AG08395 (cell line): ENCODE measurements around the gene FOSL1.

Experiments
- DNase-seq: peaks from one replicate; pipeline ENCODE4 v3.0.0; 2012; ENCODE audit warnings: mixed read lengths, low spot score

FOSL1 gene

DNA sequence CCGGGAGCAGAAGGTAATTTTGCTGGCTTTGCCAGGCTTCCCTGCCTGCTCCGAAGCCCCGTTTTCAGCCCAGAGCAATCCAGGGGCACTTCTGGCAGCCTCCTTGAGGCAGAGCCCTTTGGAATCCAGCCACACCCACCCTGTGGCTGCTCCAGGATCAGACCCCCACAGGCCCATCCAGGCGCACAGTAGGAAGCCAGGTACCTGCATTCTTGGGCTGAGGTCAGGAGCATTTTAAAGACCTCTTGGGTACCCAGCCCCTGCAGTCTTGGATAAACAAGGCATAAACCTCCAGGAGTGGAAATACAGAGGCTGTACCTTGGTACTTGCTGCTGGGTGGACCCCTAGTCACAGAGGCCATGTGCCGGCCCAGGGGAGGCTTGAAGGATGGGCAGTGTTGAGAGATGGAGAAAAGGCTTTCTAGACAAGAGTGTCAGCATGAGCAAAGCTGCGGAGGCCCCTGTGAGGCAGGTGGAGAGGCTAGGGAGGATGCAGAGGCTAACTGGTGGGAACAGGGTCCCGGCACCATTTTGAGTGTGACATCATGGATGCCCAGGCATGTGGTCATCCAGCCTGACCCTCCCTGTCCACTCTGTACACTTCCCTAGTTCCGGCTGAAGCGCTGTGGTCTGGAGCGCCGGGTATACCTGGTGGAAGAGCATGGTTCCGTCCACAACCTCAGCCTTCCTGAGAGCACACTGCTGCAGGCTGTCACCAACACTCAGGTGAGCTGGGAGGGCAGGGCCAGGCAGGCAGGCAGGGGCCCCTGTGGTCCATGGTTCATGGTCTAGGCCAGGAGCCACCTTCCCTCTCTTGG lies 36.1 kb downstream of the FOSL1 start:
- DNase-seq, result no peak

DNA sequence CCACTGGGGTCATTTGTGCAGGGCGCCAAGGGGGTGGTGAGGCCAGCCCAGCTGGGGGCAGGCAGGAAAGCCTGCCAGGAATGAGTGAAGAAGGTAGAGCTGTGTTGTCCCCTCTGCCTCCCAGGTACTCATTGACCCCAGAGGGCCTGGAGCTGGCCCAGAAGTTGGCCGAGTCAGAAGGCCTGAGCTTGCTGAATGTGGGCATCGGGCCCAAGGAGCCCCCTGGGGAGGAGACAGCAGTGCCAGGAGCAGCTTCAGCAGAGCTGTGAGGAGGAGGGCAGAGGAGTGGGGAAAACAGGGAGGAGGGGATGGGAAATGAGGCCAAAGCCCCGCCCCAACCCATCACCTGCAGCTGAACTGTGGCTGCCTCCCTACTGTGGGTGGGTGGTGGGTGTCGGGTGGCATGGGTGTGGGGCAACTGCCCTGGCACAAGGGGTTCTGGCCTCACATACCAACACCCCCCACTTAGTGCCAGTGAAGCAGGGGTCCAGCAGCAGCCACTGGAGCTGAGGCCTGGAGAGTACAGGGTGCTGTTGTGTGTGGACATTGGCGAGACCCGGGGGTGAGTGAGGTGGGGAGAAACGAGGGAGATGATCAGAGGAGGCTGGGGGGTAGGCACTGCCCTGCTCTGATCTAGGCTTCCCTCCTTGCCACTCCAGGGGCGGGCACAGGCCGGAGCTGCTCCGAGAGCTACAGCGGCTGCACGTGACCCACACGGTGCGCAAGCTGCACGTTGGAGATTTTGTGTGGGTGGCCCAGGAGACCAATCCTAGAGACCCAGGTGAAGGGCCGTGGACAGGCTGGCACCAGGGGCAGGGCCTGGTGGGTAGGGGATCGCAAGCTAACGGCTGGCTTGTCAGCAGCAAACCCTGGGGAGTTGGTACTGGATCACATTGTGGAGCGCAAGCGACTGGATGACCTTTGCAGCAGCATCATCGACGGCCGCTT lies 37.0 kb downstream of the FOSL1 start:
- DNase-seq, result no peak

DNA sequence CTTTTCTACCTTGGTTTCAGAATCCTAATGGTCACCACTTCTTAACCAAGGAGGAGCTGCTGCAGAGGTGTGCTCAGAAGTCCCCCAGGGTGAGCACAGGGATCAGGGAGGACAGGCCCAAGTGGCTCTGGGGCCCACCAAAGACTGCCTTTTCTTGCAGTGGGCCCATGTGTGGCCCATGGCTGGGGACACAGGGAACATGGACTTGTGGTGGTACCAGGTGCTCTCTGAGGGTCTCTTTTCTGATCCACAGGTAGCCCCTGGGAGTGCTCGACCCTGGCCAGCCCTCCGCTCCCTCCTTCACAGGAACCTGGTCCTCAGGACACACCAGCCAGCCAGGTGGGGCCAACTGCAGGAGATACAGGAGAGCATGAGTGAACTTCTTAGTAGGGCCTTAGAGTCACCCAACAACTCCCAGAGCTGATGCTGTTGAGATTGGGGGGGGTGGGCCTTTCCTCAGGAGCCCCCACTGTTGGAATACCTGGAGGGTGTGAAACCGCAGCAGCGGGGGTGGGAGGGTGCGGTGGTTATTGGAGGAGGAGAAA lies 37.9 kb downstream of the FOSL1 start:
- no peak for DNase-seq

DNA sequence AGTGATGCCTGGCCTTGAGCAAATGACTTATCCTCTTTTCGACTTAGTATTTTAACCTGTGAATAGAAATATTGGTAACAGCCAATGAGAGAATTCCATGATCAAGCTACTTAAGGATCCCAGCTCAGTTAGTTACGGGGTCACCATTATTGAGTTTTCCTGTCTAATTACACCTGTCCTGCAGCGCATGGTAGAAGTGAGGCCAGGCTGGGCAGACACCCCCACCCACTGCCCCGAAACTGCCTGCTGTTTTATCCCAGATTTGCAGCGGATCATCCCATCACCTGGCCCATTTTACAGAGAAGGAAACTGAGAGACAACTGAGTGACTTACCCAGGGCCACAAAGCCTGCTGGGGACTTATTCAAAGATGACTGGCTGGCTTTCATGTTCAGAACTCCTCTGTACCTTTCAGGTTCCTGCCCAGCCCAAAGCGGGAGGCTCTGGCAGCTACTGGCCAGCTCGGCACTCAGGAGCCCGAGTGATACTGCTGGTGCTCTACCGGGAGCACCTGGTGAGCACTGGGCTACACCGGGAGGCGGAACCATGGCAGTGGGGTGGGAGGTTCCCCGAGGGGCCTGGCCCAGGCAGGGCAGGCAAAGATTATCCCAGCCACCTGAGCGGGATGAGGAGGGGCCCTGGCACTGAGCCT lies 38.5 kb downstream of the FOSL1 start:
- DNase-seq, result no peak

DNA sequence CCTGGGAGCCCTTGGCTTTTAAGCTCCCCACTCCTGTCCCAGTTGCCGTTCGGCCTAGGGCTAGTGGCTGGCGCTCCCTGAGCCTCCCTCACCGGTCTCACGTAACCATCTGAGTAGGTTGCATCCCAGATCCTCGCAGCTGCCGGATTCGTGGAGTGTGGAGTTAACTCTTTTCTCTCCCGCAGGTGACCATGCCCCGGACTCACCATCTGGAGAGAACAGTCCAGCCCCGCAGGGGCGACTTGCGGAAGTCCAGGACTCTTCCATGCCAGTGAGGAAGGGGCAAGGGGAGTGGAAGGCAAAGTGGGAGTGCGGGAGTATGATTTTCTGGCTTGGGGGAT lies 39.1 kb downstream of the FOSL1 start:
- DNase-seq, result no peak

DNA sequence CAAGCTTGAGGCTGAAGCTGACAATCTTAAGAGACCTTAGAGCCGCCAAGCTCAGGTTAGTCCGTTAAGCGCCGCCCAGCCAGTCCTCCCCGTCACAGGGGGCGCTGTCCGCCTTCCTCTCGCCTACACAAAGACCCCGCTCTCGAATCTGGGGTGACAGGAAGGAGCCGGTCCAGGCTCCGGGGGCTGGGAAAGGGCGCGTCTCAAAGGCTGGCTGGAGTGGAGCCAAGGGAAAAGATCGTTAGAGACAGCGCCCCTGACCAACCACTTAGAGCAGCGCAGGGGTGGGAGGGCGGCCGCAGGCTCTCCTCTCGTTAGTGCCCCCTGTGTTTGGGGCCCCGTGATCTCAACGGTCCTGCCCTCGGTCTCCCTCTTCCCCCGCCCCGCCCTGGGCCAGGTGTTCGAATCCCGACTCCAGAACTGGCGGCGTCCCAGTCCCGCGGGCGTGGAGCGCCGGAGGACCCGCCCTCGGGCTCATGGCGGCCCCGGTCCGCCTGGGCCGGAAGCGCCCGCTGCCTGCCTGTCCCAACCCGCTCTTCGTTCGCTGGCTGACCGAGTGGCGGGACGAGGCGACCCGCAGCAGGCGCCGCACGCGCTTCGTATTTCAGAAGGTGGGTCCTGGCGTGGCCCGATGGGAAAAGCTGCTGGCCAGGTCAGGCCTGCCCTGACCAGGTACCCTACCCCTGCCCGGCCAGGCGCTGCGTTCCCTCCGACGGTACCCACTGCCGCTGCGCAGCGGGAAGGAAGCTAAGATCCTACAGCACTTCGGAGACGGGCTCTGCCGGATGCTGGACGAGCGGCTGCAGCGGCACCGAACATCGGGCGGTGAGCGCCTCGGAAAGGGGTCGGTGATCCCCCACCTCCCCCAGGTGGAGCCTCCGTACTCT lies 39.7 kb downstream of the FOSL1 start, which contains the start of gene MUS81:
TSS of gene MUS81 (plus strand) at position 156 of the 887 bp plus-strand sequence. CDS start at position 477, 321 bp downstream.
- DNase-seq, result peak; percentile 93

DNA sequence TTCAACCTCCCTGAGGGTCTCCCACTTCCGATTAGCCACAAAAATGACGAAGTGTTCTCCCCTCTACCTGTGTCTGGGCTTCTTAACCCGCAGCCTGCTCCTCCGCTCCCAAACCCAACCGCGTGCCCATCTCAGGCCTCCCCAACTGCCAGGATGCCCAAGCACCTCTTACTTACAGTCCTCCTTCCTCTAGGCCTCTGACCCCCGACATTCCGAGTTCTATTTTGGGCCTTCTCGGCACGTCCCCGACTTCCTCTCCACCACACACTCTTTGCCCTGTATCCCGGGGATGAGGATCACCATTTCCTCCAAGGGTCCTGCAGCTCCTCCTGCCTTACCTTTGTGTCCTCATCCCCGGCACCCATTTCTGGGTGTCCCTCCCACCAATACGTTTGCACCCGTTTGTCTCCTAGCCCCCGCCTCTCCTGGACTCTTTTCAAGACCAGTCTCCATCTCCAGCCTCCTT lies 40.3 kb downstream of the FOSL1 start:
- DNase-seq, result no peak

DNA sequence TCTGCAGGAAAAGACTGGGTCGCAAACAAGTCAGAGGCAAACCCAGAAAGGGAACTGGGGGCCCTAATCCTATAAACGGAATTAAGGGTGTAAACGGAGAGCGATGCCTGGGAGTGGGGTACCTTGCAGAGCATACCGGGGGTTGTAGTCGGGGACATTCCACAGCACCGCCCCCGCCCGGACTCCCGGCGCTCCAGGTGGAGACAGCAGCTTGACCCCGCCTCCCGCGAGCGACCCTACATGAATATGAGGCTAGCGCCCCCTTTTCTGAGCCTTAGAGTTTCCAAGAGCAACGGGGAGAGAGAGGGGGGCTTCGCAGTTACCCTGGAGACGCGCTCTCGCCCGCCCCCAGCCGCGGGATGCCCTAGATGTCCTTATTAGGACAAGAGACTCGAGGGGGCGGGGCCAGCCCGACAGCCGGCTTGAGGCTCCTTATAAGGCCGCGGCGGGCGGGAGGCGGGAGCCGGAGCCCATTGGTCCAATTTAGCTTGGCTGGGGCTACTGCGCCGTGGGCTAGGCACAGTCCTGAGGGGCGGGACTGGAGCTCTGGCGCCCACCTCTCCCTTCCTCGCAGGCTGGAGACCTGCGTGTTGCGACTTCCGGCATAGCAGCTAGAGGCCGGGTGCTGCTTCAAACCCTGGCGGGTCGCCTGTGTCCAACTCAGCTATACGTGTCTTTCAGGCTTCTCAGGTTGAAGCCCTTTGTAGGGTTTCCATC lies 40.9 kb downstream of the FOSL1 start:
- DNase-seq, result peak; percentile 95

DNA sequence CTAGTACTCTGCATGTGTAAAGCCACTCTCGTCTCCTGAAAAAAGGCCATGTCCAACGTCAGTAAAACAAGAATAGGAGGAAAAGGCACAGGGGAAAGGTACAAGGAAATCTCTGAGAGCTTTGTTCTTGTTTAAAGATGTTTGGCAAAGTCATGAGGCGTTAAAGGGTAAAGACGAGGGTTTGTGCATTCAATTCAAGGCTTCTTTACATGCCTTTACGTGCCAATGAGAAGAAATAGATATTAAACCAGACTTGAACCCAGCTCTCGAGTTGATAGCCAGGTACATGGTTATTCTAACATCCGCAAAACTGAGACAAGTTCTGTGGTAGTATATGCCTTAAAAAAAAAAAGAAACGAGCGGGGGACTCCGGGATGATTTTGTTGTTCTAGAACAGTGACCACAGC lies 41.5 kb downstream of the FOSL1 start:
- no peak for DNase-seq

DNA sequence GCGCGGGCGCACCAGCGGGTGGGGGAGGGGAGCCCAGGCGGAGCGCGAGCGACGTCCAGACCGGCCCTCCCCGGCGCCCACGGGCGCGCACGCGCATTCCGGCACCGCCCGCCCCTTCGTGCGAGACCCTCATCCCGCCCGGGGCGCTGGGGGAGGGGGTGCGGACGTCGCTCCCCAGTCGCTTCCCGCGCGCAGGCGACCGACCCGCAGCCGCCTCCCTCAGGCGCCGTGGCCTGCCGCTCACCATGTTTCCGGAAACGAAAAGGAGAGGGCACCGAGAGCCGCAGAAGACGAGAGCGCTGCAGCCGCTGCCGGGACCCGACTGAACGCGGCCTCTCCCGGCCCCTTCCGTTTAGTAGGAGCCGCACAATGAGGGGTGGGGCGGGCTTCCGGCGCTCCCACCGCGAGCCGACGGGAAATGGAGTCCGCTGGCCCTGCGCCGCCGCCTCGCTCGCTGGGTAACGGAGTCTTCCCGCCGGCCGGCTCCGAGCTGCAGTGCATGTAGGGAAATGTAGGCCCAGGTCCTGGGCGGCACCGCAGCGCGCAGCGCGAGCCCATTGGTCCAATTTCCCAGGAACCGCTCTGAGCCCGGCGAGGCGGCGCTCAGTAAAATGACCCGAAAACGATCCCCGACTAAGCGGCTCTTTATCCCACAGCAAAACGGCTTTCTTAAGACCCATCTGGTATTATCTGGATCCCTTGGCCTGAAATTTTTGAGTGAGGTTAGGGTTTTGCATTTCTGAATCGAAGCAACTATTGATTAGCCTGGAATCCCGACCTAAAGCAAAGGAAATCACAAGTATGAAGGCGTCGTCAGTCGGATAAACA lies 42.1 kb downstream of the FOSL1 start, which contains the start of gene CFL1:
TSS of gene CFL1 (minus strand) at position 328 of the 828 bp plus-strand sequence. CDS start at position 247, 81 bp downstream.
- DNase-seq, result peak; percentile 91

DNA sequence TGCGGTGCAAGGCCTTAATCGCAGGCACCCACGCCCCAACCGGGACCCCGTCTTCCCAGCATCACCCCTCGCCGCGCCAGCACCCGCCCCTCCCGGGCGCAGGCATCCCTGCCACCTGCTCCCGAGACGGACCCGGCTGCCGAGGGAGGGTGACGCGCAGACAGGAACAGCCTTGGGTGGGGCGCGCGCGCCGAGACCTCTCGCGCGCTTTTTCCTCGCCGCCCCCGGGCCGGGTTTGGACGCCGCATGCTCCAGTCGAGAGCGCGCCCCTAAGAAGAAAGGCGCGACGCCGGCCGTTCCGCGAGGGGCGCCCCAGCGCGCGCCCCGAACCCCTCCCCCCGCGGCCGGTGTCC lies 42.7 kb downstream of the FOSL1 start:
- DNase-seq, result no peak

DNA sequence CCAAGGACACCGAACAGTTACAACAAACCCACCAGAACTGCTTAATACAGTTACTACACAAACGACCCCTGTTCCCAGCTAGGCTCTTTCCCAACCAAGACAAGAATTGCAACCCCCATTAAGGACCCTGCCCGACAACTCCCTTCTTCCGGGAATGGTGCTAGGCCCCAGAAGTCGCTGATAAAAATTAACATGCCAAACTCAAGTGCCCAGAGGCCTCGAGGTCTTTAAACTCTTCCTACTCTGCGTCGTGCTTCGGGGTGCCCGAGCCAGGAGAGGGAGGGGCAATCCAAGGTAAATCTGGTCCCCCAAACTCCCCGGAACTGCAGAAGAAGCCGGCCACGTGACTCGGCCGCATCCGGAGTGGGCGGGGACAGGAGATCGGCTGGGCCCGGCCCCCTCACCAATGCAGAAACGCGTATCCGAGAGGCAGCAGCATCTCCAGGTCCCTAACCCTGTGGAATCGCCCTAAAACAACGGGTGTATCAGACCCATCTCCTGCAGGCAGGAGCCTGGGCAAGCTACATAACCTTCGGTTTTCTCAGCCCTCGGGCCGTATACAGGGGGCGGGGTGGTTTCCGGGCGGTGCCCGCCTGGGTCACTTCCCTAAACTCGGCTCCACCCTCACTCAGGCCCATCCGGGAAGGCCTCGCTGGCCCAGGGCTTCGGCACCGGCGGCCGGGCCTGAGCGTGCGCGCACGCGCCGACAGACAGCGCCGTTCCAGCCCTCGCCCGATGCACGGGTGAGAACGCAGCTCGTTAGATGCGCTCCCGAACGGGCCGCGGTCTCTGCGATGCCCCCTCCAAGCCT lies 43.3 kb downstream of the FOSL1 start:
- peak; percentile 64 for DNase-seq

DNA sequence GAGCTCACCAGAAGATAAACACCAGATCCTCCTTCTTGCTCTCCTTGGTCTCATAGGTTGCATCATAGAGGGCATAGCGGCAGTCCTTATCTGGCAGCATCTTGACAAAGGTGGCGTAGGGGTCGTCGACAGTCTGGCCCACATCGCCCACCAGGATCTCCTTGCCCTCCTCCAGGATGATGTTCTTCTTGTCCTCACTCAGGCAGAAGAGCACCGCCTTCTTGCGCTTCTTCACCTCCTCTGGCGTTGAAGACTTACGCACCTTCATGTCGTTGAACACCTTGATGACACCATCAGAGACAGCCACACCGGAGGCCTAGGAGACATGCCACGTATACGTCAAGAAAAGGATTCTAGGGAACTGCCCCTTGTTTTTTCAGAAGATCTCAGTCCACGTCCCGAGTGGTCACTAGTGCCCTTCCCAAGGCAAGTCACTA lies 44.2 kb downstream of the FOSL1 start:
- no peak for DNase-seq

DNA sequence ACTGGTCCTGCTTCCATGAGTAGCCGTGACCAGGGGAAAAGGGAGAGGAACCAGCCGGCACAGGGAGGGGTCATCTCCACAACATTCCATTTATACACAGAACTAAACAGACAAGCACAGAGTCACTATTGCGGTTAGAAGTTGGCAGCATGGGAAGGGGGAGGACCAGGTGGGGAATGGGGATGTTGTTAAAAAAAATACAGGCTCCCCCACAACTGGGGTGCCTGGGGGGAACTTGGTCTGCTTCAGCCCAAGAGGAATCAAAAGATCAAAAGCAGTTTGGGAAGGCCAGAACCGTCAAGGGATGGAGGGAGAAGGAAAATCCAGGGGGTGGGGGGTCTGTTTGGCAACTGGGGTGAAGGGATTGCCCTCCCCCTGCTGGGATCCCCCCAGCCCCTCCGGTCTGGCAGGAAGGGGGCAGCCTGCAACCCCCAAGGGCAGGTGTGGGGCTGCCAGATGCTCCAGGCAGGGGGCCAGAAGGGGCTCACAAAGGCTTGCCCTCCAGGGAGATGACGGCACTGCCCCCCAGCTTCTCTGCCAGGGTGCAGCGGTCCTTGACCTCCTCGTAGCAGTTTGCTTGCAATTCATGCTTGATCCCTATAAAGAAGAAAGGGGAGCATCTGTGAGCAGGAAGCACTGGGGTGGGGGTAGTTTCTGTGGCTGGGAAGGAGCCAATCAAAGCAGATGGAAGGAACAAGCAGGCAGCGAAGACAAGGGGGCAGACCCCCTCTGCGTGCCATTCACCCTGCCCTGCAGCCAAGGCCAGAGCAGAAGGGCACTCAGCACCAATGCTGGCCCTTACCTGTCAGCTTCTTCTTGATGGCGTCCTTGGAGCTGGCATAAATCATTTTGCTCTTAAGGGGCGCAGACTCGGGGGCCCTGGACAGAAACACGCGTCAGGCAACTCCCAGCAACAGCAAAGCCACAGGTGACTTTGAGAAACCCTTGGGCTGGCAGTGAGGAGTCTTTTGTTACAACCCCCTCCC lies 45.0 kb downstream of the FOSL1 start:
- no peak for DNase-seq

DNA sequence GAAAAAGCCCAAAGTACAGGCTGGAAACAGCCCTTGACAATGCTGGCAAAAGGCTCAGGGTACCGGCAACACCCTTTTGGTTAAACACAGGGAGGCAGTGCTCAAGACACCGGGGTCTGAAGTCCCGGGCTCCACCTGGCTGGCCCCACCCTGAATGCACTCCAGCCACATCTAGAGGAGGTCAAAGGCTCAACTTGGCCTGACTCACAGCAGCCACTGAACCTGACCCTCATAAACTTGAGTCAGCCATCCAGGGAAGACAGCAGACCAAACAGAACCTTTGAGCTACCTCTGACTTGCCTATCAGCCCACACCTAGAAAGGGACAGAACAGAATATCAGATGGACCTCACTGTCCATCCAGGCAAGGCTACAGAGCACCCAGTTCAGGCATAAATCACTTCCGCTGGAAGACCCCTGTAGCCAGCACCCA lies 46.0 kb downstream of the FOSL1 start:
- no peak for DNase-seq

DNA sequence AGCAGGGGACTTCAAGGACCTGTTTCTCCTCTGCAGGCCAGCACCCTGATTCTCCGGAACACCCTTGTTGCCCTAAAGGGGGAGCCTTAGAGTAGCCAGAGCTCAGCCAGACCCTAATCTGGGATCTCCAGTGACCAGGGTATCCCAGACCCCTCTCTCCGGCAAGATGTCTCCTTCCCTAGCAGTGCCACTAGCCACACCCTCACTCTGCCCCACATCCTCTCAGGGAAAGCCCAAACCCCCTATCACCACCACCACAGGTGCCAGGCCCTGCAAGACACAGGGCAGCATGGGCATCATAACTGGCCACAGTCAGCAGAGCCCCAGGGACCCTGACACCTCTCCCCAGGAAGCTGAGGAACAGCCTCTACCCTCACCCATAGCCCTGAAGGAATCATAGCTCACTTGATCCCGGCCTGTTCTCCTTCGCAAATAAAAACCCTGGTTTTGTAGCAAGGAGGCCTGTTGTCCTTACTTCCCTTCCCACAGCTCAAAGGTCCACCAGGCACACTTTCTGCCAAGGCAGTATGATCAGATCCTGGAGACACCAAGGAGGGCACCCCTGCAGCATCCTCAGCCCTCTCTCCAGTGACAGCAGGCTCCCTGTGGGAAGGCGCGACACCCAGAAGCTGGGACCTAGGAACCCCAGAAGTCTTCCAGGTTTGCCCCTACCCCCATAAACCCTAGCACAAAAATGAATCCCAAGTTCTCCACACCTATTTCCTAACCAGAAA lies 46.8 kb downstream of the FOSL1 start:
- DNase-seq, result no peak
